GM18519 (cell line): ENCODE data around the gene RAB44.
"Not testable (repeated sequence)": the region's sequence is repeated elsewhere in the genome, so short reads cannot be mapped to it uniquely, and the experiment has no call there.

Experiments used
- ATAC-seq: cut with Tn5 transposase; IDR thresholded peaks from one replicate; pipeline ENCODE4 v1.9.1; 2021; ENCODE audit warnings: mild to moderate bottlenecking, moderate library complexity; ENCODE audit not compliant: unreplicated experiment, low FRiP score

RAB44 gene

DNA sequence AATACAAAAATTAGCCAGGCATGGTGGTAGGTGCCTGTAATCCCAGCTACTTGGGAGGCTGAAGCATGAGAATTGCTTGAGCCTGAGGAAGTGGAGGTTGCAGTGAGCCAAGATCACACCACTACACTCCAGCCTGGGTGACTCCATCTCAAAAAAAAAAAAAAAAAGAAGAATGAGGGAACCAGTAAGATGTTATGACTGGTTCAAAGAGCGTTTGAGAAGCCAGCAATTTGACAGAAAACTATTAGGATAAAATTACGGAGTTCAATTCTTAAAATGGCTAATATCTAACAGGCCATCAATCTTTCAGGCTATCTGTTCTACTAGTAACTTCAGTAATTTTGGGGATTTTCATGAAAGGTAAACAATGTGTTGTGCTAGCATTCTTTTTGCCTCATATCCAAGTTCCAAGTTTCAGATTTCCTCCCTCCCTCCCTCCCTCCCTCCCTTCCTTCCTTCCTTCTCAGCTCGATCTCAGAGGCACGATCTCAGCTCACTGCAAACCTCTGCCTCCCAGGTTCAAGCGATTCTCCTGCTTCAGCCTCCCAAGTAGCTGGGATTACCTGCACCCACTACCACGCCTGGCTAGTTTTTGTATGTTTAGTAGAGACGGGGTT is 7.4 kb downstream of the RAB44 start:
- ATAC-seq = not testable (repeated sequence)

DNA sequence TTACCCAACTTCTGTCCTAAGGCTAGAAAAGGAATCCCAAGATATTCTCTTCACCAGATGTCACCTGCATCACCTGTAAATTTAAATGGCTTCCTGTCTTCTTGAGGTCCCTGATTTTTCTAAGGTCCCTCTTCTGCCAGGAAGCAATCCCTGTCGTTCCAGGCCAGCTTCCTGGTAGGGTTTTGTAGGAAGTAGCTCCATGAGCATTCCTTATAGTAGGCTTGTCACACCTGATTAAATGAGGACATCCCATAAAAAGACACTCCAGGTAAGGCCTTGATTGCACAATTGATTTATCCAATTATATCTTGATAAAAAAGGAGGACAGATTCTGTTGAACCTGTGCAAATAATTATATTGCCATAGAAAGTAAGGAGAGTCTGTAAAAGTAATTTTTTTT is 8.7 kb downstream of the RAB44 start:
- no peak for ATAC-seq

DNA sequence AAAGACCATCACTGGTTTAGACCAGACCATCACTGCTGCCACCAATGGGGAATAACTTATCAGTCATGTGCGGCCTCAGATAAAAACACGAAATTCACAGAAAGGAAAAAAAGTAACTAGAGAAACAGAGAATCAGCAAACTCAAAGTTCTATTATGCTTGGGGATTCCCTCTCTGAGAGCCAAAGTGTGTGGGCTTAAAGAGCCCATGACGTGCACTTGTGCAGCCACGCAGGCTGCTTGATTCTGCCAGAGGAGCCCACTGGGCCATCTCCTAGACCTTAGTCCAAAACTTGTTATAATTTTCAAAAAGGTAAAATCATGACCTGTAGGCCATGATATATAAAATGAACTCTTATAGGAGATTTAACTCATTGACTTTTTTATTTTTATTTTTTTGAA is 15.2 kb downstream of the RAB44 start:
- no peak for ATAC-seq

DNA sequence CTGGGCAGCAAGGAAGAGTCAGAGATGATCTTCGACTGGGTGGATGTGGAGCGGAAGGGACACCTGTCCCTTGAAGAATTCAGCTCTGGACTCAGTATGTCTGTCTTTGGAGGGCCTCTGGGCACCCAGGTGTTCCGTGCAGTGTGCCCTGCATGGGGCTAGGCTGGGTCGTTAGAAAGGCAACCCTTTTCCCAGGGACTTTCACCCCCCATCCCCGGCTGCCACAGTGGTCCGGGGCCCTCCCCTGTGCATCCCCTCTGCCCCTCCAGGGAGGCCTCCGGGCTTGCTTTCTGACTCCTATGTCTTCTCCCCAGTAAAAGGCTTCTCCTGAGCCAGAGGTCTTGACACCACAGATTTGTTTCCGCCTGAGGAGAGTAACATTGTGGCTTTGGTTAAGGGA is 16.2 kb downstream of the RAB44 start:
- no peak for ATAC-seq

DNA sequence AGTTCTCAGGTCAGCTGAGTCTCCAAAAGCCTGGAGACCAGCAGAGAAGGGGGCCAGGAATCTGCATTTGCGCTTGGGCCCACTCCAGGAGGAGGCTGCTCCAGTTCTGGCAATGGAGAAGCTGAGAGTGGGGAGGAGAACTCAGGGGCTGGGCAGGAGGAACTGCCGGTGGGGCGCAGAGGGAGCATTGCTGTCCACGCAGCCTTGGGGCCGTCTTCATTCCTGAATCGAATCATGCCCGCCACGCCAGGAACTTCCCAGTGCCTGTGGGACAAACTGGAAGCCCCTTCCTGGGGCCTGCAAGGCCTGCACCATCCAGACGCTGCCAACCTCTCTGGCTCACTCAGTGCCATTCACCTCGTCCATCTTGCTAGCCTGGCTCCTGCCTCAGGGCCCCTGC is 16.9 kb downstream of the RAB44 start:
- no peak for ATAC-seq

DNA sequence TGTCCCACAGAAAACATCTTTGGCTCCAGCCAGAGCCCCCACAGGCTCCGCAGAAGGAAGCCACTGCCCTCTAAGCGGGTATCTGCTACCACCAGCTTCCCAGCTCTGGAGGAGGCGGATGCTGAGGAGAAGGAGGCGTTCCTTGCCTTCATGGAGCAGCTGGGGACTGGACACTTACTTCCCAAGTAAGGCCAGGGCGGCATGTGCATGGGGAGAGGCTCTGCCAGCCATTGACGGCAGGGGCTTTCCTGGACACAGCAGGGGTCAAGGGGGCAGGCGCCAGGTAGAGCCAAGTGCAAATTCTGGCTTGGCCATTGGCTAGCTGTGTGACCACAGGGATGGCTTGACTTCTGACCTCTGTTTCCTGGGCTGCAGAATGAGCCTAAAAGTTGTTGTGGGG is 17.8 kb downstream of the RAB44 start:
- ATAC-seq = no peak

DNA sequence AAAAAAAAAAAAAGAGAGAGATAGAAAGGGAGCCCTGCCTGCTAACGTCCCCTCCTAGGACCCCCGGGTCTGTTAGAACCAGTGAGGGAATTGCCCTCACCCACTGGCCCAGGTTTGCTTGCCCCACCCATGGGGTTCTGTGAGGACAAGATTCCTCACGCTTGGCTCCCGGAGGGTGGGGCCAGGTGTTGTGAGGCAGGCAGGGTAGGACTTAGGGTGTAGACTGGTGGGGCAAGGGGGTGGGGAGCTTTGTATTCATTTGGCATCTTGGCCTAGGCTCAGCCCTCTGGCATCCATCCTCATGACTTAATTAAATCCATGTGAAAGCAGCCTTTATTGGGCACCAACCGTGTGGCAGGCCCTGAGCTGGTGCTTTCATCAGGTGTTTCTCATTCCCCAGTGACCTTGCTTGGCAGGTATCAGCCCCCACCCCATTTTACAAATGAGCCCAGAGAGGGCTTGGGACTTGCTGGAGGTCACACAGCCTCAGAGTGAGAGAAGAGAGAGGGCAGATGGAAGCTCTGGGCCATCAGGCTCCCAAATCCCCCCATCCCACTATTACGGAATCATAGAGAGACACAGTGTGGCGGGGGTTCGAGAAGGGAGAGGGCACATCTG is 19.0 kb downstream of the RAB44 start:
- no peak for ATAC-seq

DNA sequence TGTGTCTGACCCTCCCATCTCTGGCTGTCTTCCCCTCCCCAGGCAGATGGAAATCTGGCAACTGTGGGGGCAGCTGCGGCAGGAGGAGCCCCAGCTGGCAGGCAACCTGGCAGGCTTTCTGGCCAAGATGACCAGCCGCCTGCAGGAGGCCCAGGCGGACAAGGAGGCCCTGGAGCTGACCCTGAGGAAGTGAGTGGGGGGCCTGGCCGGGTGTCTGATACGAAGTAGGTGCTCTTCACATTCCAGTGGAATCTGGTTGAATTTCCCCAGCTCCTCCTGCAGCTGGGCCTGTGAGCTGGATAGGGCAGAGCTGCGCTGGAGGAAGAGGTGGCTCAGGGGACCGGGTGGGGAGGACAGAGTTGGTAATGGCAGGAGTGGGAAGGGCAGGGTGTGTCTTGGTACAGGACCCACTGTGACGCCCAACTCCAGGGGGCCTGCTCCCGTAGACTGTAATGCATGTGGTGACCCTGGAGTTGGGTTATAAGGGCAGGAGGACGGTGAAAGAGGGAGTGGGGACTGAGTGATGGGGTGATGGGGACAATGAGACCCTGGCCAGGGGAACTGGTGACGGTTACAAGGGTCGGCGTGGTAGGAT is 19.7 kb downstream of the RAB44 start:
- ATAC-seq = no peak

DNA sequence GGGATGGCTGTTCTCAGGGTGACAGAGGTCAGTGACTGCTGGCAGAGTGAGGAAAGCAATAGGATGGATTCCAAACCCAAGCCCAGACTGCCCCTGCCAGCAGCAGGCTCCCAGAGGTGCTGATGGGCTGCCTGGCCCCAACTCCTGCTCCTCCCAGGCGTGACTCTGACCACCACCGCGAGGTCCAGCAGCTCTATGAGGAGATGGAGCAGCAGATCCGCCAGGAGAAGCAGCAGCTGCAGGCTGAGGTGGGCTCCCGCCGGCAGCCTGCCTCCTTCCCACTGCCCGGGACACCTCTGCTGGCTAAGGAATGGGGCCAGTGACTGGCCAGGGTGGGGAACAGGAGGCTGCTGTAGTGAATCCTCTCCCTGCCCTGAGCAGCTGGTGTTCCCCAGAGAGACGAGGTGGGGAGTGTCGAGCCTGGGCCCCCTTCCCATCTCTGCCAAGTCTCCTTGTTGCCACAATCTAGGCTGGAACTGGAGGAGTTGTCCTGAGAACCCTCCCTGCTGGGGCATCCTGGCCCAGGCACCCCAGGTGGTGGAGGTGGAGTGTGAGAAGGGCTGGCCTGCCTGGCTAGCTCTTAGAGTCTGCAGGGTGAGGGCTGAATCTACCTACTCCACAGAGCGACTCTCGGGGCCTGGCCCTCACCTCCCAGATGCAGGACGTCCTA is 20.4 kb downstream of the RAB44 start:
- no peak for ATAC-seq

DNA sequence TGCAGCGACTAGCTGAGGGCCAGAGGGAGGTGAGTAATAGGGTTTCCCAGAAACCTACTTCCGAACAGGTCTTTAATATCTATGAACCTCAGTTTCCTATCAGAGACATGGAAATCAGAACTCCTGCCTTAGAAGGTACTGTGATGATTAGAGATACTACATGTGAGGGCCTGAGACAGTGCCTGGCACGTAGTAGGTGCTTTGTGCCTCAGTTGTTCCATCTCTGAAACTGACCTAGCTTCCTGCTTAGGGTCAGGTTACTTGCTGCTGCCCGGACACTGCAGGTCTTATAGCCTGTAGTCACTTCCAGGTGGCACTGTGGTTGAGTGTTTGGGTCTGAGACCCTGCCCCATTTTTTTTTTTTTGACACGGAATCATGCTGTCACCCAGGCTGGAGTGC is 20.9 kb downstream of the RAB44 start:
- no peak for ATAC-seq

DNA sequence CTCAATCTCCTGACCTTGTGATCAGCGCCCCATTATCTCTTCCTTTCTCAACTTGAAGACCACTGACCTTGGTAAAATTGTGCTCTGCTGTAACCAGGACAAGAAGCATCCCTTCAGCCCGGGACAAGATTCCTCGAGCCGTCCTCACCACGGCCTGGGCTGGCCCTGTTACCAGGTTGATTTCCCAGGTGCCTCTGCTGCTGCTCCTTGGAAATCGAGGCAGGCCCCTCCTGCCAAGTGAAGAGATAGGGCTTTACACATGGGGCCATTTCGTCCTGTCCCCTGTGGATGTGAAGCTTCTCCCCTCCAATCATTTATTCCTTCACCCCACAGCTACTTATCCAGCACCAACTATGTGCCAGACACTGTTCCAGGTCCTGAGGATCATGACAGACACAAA is 21.5 kb downstream of the RAB44 start:
- no peak for ATAC-seq

DNA sequence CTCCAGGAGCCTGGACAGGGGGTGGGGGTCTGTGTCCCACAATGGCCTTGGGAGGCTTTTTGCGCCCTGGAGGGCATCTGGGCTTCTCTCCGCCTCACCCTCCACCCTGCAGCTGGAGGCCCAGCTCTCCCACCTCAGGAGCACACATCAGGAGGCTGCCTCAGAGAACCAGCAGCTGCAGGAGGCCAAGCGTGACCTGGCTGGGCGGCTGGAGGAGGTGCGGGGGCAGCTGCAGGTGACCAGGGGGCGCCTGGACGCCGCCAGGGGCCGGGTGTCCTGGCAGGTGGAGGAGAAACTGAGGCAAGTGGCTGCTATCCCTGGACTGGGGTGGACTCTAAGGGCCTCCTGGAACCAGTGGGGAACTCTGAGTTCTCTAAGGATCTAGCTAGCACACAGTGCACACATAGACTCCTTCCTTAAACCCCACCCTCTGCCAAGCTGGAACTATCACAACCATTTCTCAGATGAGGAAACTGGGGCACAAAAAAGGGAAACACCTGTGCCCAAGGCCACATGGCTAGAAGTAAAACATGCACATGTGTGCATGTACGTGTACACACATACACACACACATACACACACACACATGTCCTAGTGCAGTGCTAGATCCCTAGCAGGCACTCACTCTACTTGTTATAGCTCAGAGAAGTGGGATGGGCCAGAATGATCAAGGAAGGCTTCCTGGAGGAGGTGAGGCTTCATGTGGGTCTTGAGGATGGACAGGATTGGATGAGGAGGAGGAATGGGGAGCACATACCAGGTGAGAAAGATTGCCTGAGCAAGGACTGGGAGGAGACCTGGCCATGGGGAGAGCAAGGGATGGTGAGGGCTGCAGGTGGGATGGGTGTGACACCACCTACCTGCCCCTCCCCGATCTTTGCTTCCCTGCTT is 22.9 kb downstream of the RAB44 start:
- no peak for ATAC-seq

DNA sequence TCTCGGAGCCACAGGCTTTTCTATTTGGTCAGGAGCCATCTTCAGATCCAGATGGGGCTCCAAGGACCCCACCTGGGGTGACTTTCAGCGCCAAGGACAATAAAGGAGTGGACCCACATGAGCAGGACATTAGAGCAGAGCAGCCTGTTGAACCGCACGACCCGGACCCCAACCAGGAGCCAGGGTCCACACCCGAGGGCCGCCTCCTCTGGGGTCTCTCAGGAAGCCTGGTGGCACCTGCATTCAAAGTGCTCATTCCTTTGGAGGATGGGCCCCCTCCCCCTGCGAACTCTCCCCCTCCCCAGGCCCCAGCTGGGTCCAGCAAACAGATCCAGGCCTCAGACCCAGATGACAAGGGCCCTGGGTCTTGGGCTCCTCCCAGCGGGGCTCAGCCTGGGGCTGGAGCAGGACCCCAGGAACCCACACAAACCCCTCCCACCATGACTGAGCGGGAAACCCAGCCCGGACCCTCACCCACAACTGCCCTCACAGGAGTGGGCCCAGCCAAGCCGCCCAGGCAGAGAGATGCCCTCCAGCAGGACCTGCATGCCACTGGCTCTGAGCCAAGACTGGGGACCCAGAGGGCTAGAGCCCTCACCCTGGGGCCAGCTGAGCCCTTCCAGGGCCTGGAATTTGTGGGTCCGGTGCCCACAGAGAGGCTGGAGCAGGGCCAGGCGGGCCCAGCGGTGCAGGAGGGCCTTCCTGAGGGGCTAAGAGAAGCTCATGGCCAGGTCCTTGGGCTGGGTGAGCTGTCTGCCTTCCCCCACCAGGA is 23.9 kb downstream of the RAB44 start:
- no peak for ATAC-seq

DNA sequence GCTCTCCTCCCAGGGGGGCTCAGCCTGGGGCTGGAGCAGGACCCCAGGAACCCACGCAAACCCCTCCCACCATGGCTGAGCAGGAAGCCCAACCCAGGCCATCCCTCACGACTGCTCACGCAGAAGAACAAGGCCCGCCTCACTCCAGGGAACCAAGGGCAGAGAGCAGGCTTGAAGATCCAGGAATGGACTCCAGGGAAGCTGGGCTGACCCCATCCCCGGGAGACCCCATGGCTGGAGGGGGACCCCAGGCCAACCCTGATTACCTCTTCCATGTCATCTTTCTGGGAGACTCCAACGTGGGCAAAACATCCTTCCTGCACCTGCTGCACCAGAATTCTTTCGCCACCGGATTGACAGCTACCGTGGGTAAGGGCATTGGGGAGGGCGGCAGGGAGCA is 24.7 kb downstream of the RAB44 start:
- no peak for ATAC-seq

DNA sequence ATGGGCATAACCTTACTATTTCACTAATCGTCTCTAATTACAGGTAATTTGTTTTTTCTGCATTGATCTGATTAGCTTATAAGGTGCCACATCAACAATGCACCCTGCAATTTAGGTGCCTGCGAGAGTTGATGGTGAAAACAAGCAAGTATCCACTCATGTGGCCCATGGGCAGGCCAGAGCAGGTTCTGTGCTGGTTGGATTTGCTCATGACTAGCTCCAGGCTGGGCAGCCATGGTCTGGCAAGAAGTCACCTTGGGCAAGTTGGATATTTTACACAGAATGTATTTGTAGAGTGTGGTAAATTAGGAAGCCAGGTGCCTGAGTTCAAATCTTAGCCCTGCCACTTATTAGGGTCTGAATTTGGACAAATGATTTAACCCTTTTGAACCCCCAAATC is 25.3 kb downstream of the RAB44 start:
- ATAC-seq = no peak

DNA sequence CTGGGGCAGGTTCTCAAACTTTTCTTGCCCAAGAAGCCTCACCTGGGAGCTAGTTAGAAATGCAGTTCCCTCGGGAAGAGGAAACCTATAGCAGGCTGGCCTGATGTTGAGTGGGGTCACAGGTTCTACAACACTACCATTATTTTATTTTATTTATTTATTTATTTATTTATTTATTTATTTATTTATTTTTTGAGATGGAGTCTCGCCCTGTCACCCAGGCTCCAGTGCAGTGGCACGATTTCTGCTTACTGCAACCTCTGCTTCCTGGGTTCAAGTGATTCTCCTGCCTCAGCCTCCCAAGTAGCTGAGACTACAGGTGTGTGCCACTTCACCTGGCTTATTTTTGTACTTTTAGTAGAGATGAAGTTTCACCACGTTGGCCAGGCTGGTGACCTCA is 26.4 kb downstream of the RAB44 start:
- ATAC-seq = not testable (repeated sequence)

DNA sequence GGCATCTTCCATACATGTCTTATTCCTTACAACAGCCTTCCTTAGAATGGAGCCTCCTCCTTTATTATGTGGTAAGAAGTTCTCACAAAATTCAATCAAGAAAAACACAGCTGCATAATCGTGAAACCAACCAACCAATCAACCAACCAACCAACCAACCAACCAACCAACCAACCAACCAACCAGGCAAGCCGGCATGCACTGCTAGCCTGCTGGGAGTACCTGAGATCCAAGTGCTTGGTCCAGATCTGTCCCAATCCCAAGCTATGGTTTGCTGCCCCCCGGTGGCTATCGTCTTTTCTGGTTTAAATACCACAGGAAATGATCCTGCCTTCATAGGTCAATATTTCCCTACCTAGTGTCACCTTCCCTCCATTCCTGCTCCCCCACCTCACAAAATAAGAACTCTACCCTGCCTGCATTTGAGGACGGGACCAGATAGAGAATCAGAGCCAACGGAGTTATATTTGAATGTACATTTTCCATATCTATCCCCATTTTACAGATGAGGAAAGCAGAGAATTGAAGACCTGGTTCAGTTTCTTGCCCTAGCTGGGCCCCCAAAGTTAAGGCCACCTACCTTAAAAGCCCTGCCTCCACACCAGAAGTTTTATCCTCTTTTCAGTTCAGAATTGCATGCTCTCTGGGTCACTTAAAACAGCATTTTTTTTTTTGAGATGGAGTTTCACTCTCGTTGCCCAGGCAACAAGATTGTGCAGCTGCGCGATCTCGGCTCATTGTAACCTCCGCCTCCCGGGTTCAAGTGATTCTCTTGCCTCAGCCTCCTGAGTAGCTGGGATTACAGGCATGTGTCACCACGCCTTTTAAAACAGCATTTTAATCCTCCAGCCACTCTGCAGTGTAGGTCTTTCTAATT is 27.1 kb downstream of the RAB44 start:
- ATAC-seq = no peak

DNA sequence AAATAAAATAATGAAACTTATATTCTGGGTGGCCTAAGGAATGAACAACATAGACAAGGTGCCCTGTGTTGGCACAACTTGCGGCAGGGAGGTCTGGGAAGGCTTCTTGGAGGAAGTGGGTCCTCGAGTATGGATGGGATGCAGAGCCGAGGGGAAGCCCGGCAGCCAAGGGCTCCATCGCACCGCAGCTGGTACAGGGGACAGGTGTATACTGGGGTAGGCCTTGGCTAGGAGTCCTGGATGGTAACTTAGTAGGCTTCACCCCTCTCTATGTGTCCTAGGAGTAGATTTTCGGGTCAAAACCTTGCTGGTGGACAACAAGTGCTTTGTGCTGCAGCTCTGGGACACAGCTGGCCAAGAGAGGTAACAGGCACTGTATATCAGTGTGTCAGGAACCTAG is 28.0 kb downstream of the RAB44 start:
- ATAC-seq = no peak

DNA sequence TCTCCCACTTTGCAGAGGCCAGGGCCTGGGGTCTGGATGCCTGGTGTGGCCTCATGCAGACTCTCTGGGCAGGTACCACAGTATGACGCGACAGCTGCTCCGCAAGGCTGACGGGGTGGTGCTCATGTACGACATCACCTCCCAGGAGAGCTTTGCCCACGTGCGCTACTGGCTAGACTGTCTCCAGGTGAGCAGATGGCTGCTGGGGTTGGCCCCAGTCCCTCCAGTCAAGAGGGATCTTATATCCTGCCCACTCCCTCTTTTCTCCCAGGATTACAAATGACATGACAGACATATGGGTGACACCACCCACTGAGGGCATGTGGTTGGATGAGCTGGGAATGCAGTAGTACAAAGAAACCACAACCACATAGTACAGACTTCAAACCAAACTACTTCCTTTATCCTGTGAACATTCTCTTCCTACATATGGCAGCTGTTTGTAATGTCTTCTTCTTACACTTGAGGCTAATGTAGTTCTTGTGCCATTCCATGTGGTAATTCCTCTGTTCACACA is 29.9 kb downstream of the RAB44 start:
- ATAC-seq = no peak
